SU-DHL-6 (cell line): ENCODE data around the gene PNISR.
A peak's percentile ranks its signal among the peaks of the same experiment; 100 is the strongest.

Experiments
- H2AFZ ChIP-seq: fragments of 200-600 bp; sonication (generic); 2 replicates; pipeline ENCODE4 v1.6.1; 2014; ENCODE audit warnings: low read depth, mild to moderate bottlenecking, moderate library complexity, mixed read lengths, antibody characterized with exemption, low read length; ENCODE audit not compliant: severe bottlenecking
- H3F3A ChIP-seq: fragments of 200-600 bp; shearing (Covaris generic); 2 replicates; pipeline ENCODE4 v1.6.0; 2016; ENCODE audit warnings: antibody characterized with exemption, mild to moderate bottlenecking; ENCODE audit not compliant: insufficient read depth
- H3K27ac ChIP-seq: fragments of 200-600 bp; sonication (generic); 2 replicates; pipeline ENCODE4 v1.5.1; 2016; ENCODE audit warnings: low read depth, mild to moderate bottlenecking, low read length, moderate library complexity, mixed read lengths
- H3K27me3 ChIP-seq: fragments of 200-600 bp; sonication (generic), shearing (Covaris generic); 2 replicates; pipeline ENCODE4 v1.6.0; 2014; ENCODE audit warnings: mild to moderate bottlenecking, low read length
- H3K36me3 ChIP-seq: fragments of 200-600 bp; sonication (generic); 2 replicates; pipeline ENCODE4 v1.6.1; 2014; ENCODE audit warnings: mild to moderate bottlenecking, low read length, mixed read lengths
- H3K4me2 ChIP-seq: fragments of 300-600, 200-600 bp; shearing (Covaris generic), sonication (generic); 2 replicates; pipeline ENCODE4 v1.6.0; 2014; ENCODE audit warnings: low read length, low read depth, mild to moderate bottlenecking; ENCODE audit not compliant: poor library complexity, severe bottlenecking
- H3K4me3 ChIP-seq: fragments of 200-600 bp; sonication (generic); 2 replicates; pipeline ENCODE4 v1.5.1; 2014; ENCODE audit warnings: antibody characterized with exemption, low read length, mild to moderate bottlenecking, mixed read lengths; ENCODE audit not compliant: insufficient read depth, poor library complexity, severe bottlenecking
- H3K79me2 ChIP-seq: fragments of 200-600 bp; sonication (generic); 2 replicates; pipeline ENCODE4 v1.6.1; 2014; ENCODE audit warnings: mild to moderate bottlenecking, low read length, moderate library complexity; ENCODE audit not compliant: insufficient read depth
- H3K9ac ChIP-seq: fragments of 200-600 bp; sonication (generic); 2 replicates; pipeline ENCODE4 v1.7.0; 2014; ENCODE audit warnings: mild to moderate bottlenecking, low read length
- H3K9me2 ChIP-seq: fragments of 200-600 bp; sonication (generic); replicated peaks from 2 replicates; pipeline ENCODE4 v1.6.1; 2014; ENCODE audit warnings: low read length; ENCODE audit not compliant: insufficient read depth
- H3K9me3 ChIP-seq: fragments of 200-600 bp; sonication (generic); 2 replicates; pipeline ENCODE4 v1.6.1; 2014; ENCODE audit warnings: low read length, mixed read lengths; ENCODE audit not compliant: insufficient read depth
- H4K20me1 ChIP-seq: fragments of 200-600 bp; sonication (generic); 2 replicates; pipeline ENCODE4 v1.6.1; 2014; ENCODE audit warnings: low read depth, mild to moderate bottlenecking, antibody characterized with exemption, low read length, moderate library complexity, mixed read lengths
- CTCF ChIP-seq: fragments of 200-600 bp; sonication (generic); IDR thresholded peaks from one replicate; pipeline ENCODE4 v1.5.1; 2017; ENCODE audit warnings: antibody characterized with exemption, mild to moderate bottlenecking, low read length, moderate library complexity; ENCODE audit not compliant: insufficient read depth, poor library complexity, severe bottlenecking
- EZH2phosphoT487 ChIP-seq: fragments of 200-600 bp; sonication (generic), shearing (Covaris generic); conservative IDR thresholded peaks from 2 replicates; pipeline ENCODE4 v1.6.1; 2018; ENCODE audit warnings: mild to moderate bottlenecking, antibody characterized with exemption, low read length, moderate library complexity, mixed read lengths

The PNISR gene

GRCh38 chr6:99434702-99435530 lies 9.8 kb upstream of the PNISR start:
- Histone ChIP-seq H3K9me3 (no peaks in the 10 kb centered on the region), H3F3A (peaks cover 22% of the 10 kb centered on the region), H3K4me3 (no peak overlapping the region), H3K9me2 (no peaks in the 10 kb centered on the region), H3K79me2 (no peaks in the 10 kb centered on the region), H3K36me3 (peaks cover 4% of the 10 kb centered on the region; the same call in 1 of the 2 replicates), H4K20me1 (no peaks in the 10 kb centered on the region), H3K4me2 (no peak overlapping the region), H3K27ac (no peak overlapping the region), H3K9ac (no peak overlapping the region), H3K27me3 (no peaks in the 10 kb centered on the region), H2AFZ (no peak overlapping the region)
- TF ChIP-seq EZH2phosphoT487 (no peak), CTCF (peak; percentile 35)

- no peak overlapping the region for H3K4me3 ChIP-seq
Measured at GRCh38 chr6:99432877-99433276, 7.8 kb upstream of the PNISR start.

GRCh38 chr6:99431901-99432300 lies 6.8 kb upstream of the PNISR start:
- H3K9ac ChIP-seq: no peak overlapping the region
- no peak for TF ChIP-seq CTCF
- no peak for TF ChIP-seq EZH2phosphoT487

More at GRCh38 chr6:99432877-99433276, 7.8 kb upstream of the PNISR start:
- H3K4me2 ChIP-seq: no peak overlapping the region
- no peaks in the 10 kb centered on the region for H3K9me3 ChIP-seq
- H3F3A ChIP-seq: peaks cover 22% of the 10 kb centered on the region
- H3K27ac ChIP-seq: no peak overlapping the region
- no peaks in the 10 kb centered on the region for H3K9me2 ChIP-seq
- TF ChIP-seq EZH2phosphoT487 (no peak), CTCF (no peak)
- no peaks in the 10 kb centered on the region for H4K20me1 ChIP-seq
- H3K27me3 ChIP-seq: no peaks in the 10 kb centered on the region
- H3K79me2 ChIP-seq: peaks cover 3% of the 10 kb centered on the region; the same call in 1 of the 2 replicates
- no peaks in the 10 kb centered on the region; the same call in 1 of the 2 replicates for H3K36me3 ChIP-seq
- H3K9ac ChIP-seq: no peak overlapping the region
- H2AFZ ChIP-seq: no peak overlapping the region

More at GRCh38 chr6:99431901-99432300, 6.8 kb upstream of the PNISR start:
- Histone ChIP-seq H2AFZ (no peak overlapping the region), H3K4me2 (no peak overlapping the region), H3K36me3 (no peaks in the 10 kb centered on the region; the same call in 1 of the 2 replicates), H3K9me3 (no peaks in the 10 kb centered on the region), H3K27ac (no peak overlapping the region), H3F3A (peaks cover 22% of the 10 kb centered on the region), H3K79me2 (peaks cover 7% of the 10 kb centered on the region; the same call in 1 of the 2 replicates), H3K27me3 (no peaks in the 10 kb centered on the region), H3K4me3 (no peak overlapping the region), H4K20me1 (no peaks in the 10 kb centered on the region), H3K9me2 (no peaks in the 10 kb centered on the region)
